IPS-20b (cell line): ENCODE data around the gene TM2D3.

Experiments used
- H3K27ac ChIP-seq: one replicate; pipeline ENCODE4 v1.5.1; 2013; ENCODE audit warnings: low read length
- H3K27me3 ChIP-seq: 2 replicates; pipeline ENCODE4 v1.6.1; 2013; ENCODE audit warnings: mild to moderate bottlenecking, low read length, inconsistent platforms; ENCODE audit not compliant: insufficient read depth
- H3K36me3 ChIP-seq: 2 replicates; pipeline ENCODE4 v1.6.1; 2013; ENCODE audit warnings: low read depth, mild to moderate bottlenecking, inconsistent platforms, low read length, moderate library complexity; ENCODE audit not compliant: insufficient read depth
- H3K4me1 ChIP-seq: 2 replicates; pipeline ENCODE4 v1.6.1; 2013; ENCODE audit warnings: mild to moderate bottlenecking, control low read depth, inconsistent platforms, low read length, moderate library complexity; ENCODE audit not compliant: insufficient read depth
- H3K4me3 ChIP-seq: 2 replicates; pipeline ENCODE4 v1.5.1; 2013; ENCODE audit warnings: mild to moderate bottlenecking, low read length, inconsistent platforms
- H3K9ac ChIP-seq: 2 replicates; pipeline ENCODE4 v1.6.1; 2013; ENCODE audit warnings: low read depth, mild to moderate bottlenecking, inconsistent platforms, low read length, moderate library complexity
- H3K9me3 ChIP-seq: 2 replicates; pipeline ENCODE4 v1.6.1; 2013; ENCODE audit warnings: mild to moderate bottlenecking, low read depth, low read length, inconsistent platforms; ENCODE audit not compliant: insufficient read depth

The TM2D3 gene

GRCh38 chr15:101611580-101612299, 40.4 kb downstream of the TM2D3 start:
- Histone ChIP-seq H3K36me3 (no peaks in the 10 kb centered on the region), H3K9ac (no peak overlapping the region), H3K27me3 (peaks cover 5% of the 10 kb centered on the region)

GRCh38 chr15:101611007-101611406, 41.2 kb downstream of the TM2D3 start:
- Histone ChIP-seq H3K27ac (no peak overlapping the region), H3K4me3 (no peak overlapping the region), H3K9ac (no peak overlapping the region), H3K27me3 (no peaks in the 10 kb centered on the region), H3K9me3 (no peaks in the 10 kb centered on the region), H3K4me1 (no peaks in the 10 kb centered on the region; the same call in 1 of the 2 replicates), H3K36me3 (no peaks in the 10 kb centered on the region)

More at GRCh38 chr15:101611580-101612299, 40.4 kb downstream of the TM2D3 start:
- H3K27ac ChIP-seq: no peak overlapping the region
- no peaks in the 10 kb centered on the region for H3K9me3 ChIP-seq
- H3K4me1 ChIP-seq: peaks cover 4% of the 10 kb centered on the region; the same call in 1 of the 2 replicates
- no peak overlapping the region for H3K4me3 ChIP-seq

GRCh38 chr15:101610611-101611000, 41.6 kb downstream of the TM2D3 start:
- H3K4me3 ChIP-seq: no peak overlapping the region
- no peaks in the 10 kb centered on the region for H3K27me3 ChIP-seq
- no peak overlapping the region for H3K27ac ChIP-seq
- no peaks in the 10 kb centered on the region for H3K9me3 ChIP-seq
- H3K4me1 ChIP-seq: no peaks in the 10 kb centered on the region
- H3K9ac ChIP-seq: no peak overlapping the region
- H3K36me3 ChIP-seq: no peaks in the 10 kb centered on the region

- Histone ChIP-seq H3K4me1 (no peaks in the 10 kb centered on the region), H3K9me3 (no peaks in the 10 kb centered on the region), H3K9ac (no peak overlapping the region), H3K36me3 (no peaks in the 10 kb centered on the region), H3K27ac (no peak overlapping the region), H3K4me3 (no peak overlapping the region), H3K27me3 (no peaks in the 10 kb centered on the region)
These were observed 42.2 kb downstream of the TM2D3 start for GRCh38 chr15:101609742-101610610.

GRCh38 chr15:101608201-101608600, 44.0 kb downstream of the TM2D3 start:
- no peaks in the 10 kb centered on the region for H3K9me3 ChIP-seq
- H3K9ac ChIP-seq: no peak overlapping the region
- no peaks in the 10 kb centered on the region for H3K4me1 ChIP-seq

GRCh38 chr15:101607108-101607507, 45.1 kb downstream of the TM2D3 start:
- H3K27me3 ChIP-seq: no peaks in the 10 kb centered on the region
- H3K4me3 ChIP-seq: no peak overlapping the region
- no peaks in the 10 kb centered on the region for H3K4me1 ChIP-seq
- H3K36me3 ChIP-seq: no peaks in the 10 kb centered on the region
- H3K27ac ChIP-seq: no peak overlapping the region
- H3K9ac ChIP-seq: no peak overlapping the region
- no peaks in the 10 kb centered on the region for H3K9me3 ChIP-seq

More at GRCh38 chr15:101608201-101608600, 44.0 kb downstream of the TM2D3 start:
- Histone ChIP-seq H3K27ac (no peak overlapping the region), H3K27me3 (no peaks in the 10 kb centered on the region), H3K4me3 (no peak overlapping the region), H3K36me3 (no peaks in the 10 kb centered on the region)

- no peaks in the 10 kb centered on the region for H3K27me3 ChIP-seq
- H3K27ac ChIP-seq: no peak overlapping the region
- H3K9ac ChIP-seq: no peak overlapping the region
- no peak overlapping the region for H3K4me3 ChIP-seq
- H3K9me3 ChIP-seq: no peaks in the 10 kb centered on the region
- H3K36me3 ChIP-seq: no peaks in the 10 kb centered on the region
- no peaks in the 10 kb centered on the region for H3K4me1 ChIP-seq
These were observed 47.9 kb downstream of the TM2D3 start for GRCh38 chr15:101604124-101604874.

- Histone ChIP-seq H3K27me3 (no peaks in the 10 kb centered on the region), H3K4me1 (no peaks in the 10 kb centered on the region; the same call in 1 of the 2 replicates), H3K4me3 (no peak overlapping the region), H3K27ac (no peak overlapping the region), H3K9me3 (no peaks in the 10 kb centered on the region), H3K9ac (no peak overlapping the region), H3K36me3 (no peaks in the 10 kb centered on the region)
These were observed 49.4 kb downstream of the TM2D3 start for GRCh38 chr15:101602801-101603200.

GRCh38 chr15:101600035-101600434, 52.1 kb downstream of the TM2D3 start:
- H3K4me3 ChIP-seq: no peak overlapping the region
- H3K27me3 ChIP-seq: no peaks in the 10 kb centered on the region
- no peak overlapping the region for H3K9ac ChIP-seq
- no peak overlapping the region for H3K27ac ChIP-seq
- no peaks in the 10 kb centered on the region; the same call in 1 of the 2 replicates for H3K4me1 ChIP-seq
- H3K9me3 ChIP-seq: no peaks in the 10 kb centered on the region; the same call in 1 of the 2 replicates
- H3K36me3 ChIP-seq: no peaks in the 10 kb centered on the region

GRCh38 chr15:101599091-101599490, 53.1 kb downstream of the TM2D3 start:
- H3K9ac ChIP-seq: no peak overlapping the region
- no peaks in the 10 kb centered on the region; the same call in 1 of the 2 replicates for H3K4me1 ChIP-seq
- no peaks in the 10 kb centered on the region; the same call in 1 of the 2 replicates for H3K9me3 ChIP-seq
- no peaks in the 10 kb centered on the region for H3K36me3 ChIP-seq
- no peak overlapping the region for H3K27ac ChIP-seq
- no peak overlapping the region for H3K4me3 ChIP-seq
- H3K27me3 ChIP-seq: no peaks in the 10 kb centered on the region

GRCh38 chr15:101597360-101597928, 54.7 kb downstream of the TM2D3 start:
- Histone ChIP-seq H3K4me1 (no peaks in the 10 kb centered on the region; the same call in 1 of the 2 replicates), H3K27ac (no peak overlapping the region), H3K4me3 (no peak overlapping the region)

More at GRCh38 chr15:101597360-101597928, 54.7 kb downstream of the TM2D3 start:
- H3K27me3 ChIP-seq: no peaks in the 10 kb centered on the region
- H3K9me3 ChIP-seq: no peaks in the 10 kb centered on the region; the same call in 1 of the 2 replicates
- no peaks in the 10 kb centered on the region for H3K36me3 ChIP-seq
- H3K9ac ChIP-seq: no peak overlapping the region
